ENCODE data around the gene DLGAP1.

DNA sequence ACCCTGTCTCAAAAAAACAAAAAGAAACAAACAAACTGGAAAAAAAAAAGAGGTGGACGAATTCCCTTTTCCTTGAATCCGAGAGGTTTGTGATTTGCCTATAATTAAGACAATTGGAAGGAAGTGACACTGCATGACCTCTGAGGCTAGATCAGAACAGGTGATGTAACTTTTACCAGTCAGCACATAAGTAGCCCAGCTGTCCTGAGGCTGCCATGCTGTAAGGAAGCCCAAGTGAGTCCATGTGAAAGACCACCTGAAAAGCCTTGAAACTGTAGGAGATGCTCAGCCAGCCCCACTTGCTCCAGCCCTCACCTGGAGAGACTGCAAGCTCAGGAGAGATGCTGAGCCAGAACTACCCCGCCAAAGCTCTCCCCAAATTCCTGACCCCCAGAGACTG, 838.4 kb downstream of the DLGAP1 start:
- TF ChIP-seq POLR2A (IDR thresholded peaks at IDR 0.05; ENCODE audit: borderline replicate concordance, extremely low read depth, insufficient read depth, insufficient read length), result no peak
- TF ChIP-seq, protein P1, sequence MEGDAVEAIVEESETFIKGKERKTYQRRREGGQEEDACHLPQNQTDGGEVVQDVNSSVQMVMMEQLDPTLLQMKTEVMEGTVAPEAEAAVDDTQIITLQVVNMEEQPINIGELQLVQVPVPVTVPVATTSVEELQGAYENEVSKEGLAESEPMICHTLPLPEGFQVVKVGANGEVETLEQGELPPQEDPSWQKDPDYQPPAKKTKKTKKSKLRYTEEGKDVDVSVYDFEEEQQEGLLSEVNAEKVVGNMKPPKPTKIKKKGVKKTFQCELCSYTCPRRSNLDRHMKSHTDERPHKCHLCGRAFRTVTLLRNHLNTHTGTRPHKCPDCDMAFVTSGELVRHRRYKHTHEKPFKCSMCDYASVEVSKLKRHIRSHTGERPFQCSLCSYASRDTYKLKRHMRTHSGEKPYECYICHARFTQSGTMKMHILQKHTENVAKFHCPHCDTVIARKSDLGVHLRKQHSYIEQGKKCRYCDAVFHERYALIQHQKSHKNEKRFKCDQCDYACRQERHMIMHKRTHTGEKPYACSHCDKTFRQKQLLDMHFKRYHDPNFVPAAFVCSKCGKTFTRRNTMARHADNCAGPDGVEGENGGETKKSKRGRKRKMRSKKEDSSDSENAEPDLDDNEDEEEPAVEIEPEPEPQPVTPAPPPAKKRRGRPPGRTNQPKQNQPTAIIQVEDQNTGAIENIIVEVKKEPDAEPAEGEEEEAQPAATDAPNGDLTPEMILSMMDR (IDR thresholded peaks at IDR 0.05 in 2 of 3, conservative IDR thresholded peaks at IDR 0.05 in 1 of 3; ENCODE audit: borderline replicate concordance in 1 of 3, insufficient read depth in 1 of 3, low read depth in 2 of 3, low read length in 2 of 3), result no peak
- TF ChIP-seq POLR2AphosphoS5 (IDR thresholded peaks at IDR 0.05; ENCODE audit: low read depth, low read length), result no peak; the same call in 1 of the 2 replicates
- no peak for TF ChIP-seq RAD21 (IDR thresholded peaks at IDR 0.05; ENCODE audit: low read depth)
- TF ChIP-seq SRF (IDR thresholded peaks at IDR 0.05; ENCODE audit: low read depth), result no peak
- no peak for TF ChIP-seq EZH2phosphoT487 (IDR thresholded peaks at IDR 0.05; ENCODE audit: borderline replicate concordance)
- no peak for TF ChIP-seq CEBPB (IDR thresholded peaks at IDR 0.05; ENCODE audit: low read depth)
- no peak for TF ChIP-seq ELF1 (IDR thresholded peaks at IDR 0.05; ENCODE audit: borderline replicate concordance, low read depth)
- no peak for TF ChIP-seq SIN3A (IDR thresholded peaks at IDR 0.05; ENCODE audit: low read depth)
- TF ChIP-seq, protein P2, sequence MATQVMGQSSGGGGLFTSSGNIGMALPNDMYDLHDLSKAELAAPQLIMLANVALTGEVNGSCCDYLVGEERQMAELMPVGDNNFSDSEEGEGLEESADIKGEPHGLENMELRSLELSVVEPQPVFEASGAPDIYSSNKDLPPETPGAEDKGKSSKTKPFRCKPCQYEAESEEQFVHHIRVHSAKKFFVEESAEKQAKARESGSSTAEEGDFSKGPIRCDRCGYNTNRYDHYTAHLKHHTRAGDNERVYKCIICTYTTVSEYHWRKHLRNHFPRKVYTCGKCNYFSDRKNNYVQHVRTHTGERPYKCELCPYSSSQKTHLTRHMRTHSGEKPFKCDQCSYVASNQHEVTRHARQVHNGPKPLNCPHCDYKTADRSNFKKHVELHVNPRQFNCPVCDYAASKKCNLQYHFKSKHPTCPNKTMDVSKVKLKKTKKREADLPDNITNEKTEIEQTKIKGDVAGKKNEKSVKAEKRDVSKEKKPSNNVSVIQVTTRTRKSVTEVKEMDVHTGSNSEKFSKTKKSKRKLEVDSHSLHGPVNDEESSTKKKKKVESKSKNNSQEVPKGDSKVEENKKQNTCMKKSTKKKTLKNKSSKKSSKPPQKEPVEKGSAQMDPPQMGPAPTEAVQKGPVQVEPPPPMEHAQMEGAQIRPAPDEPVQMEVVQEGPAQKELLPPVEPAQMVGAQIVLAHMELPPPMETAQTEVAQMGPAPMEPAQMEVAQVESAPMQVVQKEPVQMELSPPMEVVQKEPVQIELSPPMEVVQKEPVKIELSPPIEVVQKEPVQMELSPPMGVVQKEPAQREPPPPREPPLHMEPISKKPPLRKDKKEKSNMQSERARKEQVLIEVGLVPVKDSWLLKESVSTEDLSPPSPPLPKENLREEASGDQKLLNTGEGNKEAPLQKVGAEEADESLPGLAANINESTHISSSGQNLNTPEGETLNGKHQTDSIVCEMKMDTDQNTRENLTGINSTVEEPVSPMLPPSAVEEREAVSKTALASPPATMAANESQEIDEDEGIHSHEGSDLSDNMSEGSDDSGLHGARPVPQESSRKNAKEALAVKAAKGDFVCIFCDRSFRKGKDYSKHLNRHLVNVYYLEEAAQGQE (IDR thresholded peaks at IDR 0.05; ENCODE audit: low read depth), result no peak
- no peak for TF ChIP-seq EZH2 (IDR thresholded peaks at IDR 0.05)
- TF ChIP-seq SP1 (IDR thresholded peaks at IDR 0.05; ENCODE audit: low read depth), result no peak

All from HCT116 (cell line).